ENCODE results near the gene FADS2. TPM values are rescaled to one million over a fixed set of nuclear protein-coding genes. Genes with fewer than 3 reads are reported as not detected.
A peak's percentile ranks its signal among the peaks of the same experiment; 100 is the strongest.

FADS2 gene
- total and polyA plus RNA-seq, 9 of the 15 experiments (the other 6 are each of a cell fraction or from before 2014, with no cell fraction given): 2.9 to 42.8 (median 16.2) TPM

DNA sequence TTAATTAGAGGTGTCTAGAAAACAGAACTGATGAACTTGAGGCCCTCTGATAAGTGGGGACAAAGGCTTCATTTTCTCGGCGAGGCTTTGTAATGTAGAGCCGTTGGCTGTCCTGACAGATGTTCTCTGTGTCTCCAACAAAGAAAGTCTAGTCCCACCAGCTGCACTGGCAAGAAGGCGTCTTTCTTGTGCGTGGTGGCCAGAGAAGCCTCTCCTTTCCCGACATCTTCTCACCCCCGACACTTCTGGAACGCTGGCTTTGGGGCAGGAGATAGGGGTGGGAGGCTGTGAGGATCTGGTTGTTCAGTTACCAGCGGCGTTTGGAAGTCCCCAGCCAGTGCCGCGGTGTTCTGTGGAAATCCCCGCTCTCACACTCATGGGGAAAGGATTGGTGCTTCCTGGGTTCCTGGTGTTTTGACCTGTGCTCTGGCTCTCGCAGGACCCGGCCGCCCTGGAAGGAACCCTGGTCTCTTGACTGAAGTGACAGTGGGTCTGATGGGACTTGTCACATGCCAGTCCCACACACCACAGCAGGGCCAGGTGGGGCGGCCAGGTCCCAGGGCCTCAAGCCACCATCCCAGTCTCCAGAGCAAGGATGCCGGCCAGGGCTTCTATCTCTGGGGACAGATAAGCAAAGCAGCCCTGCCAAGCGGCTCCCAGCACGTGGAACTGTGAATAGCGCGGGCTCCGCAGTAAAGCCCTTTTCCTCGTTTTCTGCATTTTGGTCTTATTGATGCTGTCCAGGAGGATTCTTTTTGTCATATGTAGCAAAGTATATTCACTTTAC lies 23.2 kb downstream of the FADS2 start (continued):
- no peak for TF ChIP-seq CUX1 (CRISPR knock-in tag; IDR thresholded peaks at IDR 0.05)
- TF ChIP-seq ZNF592 (IDR thresholded peaks at IDR 0.05): peak; percentile 58
- TF ChIP-seq MGA (IDR thresholded peaks at IDR 0.05): 0 out of 2 replicates have a peak, but pooled peaks have one; percentile 31
- no peak for TF ChIP-seq ZNF699 (CRISPR knock-in tag; IDR thresholded peaks at IDR 0.05; ENCODE audit: insufficient replicate concordance)
